Measurements from ENCODE around the gene TEAD4.

TEAD4 gene

DNA sequence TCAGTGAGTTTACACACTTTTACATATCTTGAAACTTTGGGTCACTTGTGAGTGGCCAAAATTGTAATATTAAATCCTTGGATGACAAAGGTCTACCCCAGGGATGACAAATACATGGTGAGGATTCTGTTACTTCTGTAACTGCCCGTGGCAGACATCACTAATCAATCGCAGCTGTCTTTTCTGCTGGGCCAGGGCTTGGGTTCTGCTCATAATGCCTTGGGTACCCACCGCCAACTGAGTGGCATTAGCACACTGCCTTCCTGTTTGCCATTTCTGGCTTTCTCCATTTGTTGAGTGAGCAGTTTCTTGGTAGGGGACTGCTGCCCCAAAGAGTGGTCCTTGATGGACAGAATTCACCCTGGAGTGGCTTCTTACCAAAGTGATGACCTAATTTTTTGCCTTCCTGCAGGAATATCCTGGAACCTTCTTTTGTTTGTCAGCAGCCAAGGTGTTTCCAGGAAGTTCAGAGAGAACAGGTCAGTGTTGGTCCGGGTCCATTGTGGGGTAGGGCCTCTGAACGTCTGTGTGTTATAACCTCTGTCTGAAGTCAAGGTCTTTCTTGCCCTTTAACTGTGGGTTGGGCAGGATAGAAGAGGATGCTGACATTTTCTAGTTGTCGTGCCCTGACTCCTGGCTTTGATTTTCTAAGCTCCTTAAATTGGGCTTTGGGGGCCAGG is 124.2 kb downstream of the TEAD4 start:
- no peak for DNase-seq (ENCODE audit: low read depth)

DNA sequence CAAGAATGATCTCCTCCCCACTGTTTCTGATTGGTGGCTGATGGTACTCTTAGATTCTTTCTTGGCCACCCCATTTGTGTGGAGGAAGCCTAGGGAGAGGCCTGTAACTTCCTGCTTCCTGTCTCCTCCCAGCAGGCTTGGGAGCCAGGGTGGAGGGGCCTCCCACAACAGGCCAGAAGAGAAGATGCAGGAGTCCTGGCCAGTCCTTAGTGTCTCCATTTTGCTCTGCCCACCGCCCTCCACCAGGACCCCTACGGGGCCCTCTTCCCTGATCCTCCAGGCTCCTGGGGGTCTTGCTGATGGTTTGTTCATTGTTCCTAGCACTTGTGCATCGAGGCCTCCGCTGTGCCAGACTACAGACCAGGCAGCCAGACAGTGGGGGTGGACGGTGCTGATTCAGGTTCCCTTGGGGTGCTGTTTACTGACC is 124.7 kb downstream of the TEAD4 start:
- no peak for DNase-seq (ENCODE audit: low read depth)

DNA sequence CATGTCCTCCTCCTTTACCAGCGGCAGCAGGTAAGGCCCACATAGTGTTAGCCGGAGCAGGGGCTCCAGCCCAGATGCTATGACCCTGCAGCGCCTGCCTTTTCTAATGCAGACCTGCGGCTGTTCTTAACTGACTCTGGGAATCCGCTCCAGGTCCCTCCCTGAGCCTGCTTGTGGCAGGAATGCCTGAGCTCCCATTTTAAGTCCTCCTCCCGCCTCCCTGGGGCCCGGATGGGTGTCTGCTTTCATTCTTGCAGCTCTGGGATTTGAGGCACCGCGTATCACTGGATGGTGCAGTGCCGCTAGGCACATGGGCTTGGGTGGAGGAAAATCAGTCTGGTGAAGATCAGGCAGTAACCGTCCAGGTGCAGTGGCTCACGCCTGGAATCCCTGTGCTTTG is 125.5 kb downstream of the TEAD4 start:
- DNase-seq (ENCODE audit: low read depth), result no peak

DNA sequence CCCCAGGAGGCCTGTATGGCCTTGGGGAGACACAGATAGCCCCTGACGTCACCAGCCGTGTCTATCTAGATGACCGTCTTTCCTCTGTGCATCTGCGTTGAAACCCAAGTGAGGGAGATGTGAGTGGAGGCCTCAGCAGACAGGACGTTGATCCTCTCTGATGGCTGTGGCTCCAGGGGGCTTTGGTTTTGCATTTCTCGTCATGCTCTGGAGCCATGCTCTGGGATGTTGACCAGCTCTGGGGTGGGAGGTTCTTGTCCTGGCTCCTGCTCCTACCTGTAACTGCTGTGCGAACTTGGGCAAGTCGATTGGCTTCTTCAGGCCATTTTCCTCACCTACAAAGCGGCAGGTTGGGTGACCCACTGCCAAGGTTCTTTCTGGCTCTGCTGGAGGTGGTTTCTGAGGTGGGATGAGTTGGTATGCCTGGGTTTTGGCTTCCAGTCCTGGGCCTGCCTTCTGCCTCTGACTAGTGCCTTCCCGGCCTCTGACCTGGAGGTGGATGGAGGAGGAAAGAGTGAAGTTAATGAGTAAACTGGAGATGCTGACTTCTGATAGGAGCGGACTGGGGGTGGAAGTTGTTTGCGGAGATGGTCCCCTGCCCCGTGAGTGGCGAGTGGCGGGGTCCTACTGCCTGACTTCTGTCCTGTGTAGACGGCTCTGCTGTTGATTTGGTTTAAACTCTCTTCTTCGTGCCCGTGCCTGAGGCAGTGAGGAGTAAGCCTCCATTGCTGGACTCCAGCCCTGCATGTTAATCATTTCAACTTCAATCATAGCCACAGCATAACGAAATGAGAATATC is 126.3 kb downstream of the TEAD4 start:
- no peak for DNase-seq (ENCODE audit: low read depth)

DNA sequence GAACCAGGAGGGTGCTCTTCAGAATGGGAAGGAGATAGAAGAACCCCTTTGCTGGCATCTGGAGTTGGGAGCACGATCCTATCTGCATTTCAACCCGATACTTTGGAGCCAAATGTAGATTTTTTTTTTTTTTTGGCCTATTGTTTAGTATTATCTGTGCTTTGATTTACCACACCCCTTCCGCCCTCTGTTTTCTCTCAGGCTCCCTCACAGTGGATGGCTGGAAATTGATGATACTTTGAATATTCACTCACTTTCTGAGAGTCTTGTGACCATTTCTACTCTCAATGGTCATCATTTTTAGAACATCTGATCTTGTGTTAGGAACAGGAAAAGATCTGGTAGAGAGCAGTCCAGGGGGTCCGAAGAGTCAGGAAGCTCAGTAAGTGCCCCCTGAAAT is 127.0 kb downstream of the TEAD4 start:
- DNase-seq (ENCODE audit: low read depth), result no peak

DNA sequence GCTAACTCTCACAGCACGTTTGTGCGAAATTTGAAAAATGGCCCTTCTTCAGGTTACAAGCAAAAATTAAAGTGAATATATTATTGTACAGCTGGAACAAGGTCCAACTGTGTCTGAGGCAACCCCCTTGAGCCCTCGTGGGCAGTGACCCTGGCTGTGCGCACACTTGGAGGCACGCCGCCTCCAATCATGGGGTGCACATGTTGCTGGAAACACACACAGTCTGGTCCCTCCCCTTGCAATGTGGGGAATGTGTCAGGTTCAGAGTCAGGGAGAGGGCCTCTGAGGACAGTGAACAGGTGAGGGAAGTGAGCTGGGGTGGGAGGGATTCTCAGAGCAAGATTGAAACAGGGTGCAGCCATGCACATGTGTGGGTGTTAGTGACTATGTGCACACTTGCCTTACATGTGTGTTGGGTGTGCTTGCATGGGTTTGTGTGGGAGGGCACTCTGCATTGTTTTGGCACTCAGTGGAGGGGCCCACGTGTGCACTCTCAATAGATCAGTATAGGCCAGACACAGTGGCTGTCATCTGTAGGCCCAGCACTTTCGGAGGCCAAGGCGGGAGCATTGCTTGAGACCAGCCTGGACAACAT is 127.6 kb downstream of the TEAD4 start:
- no peak for DNase-seq (ENCODE audit: low read depth)

DNA sequence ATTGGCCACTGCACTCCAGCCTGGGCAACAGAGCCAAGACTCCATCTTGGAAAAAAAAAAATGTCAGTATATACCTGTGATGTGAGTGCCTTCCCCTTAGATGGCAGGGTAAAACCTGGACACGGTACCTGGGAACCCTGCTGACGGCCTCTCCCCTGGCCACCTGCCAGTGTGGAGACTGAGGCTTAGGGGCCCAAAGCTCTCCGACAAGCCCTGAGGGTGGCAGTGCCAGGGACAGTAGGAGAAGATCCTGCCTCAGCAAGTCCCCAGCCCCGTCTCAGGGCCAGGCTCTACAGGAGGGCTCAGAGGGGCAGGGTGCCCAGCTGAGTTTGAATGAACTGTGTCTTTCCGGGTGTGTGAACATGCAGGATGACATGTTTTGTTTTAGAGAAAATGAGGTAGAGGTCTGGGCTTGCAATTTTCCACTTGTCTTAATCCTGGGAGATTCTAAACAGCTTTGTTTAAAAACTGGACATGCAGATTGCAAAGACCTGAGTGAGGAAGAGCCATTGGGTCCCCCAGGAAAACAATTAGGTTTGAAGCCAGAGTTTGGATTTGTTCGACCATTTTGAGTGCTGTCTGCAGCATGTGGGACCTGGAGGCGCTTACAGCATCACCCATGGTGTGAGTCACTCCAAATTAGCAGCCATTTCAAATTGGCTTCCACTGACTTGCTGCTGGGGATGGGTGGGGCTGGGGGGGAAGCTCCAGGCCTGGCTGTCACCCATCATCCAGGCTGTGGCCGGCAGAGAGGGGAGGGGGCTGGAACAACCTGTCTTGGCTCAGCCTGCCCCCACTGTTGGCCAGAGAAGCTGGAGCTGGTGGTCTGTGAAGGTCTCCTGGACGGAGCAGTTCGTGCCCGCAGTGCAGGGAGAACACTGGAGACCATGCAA is 128.8 kb downstream of the TEAD4 start:
- no peak for DNase-seq (ENCODE audit: low read depth)

DNA sequence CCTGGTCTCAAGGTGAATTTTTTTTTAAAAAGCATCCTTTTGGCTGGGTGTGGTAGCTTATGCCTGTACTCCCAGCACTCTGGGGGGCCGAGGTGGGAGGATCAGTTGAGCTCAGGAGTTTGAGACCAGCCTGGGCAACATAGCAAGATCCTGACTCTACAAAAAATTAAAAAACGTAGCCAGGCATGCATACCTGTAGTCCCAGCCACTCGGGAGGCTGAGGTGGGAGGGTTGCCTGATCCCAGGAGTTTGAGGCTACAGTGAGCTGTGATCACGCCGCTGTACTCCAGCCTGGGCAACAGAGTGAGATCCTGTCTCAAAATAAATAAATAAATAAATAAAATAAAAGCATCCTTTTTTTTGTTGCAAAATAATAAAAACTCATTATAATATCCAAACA is 130.4 kb downstream of the TEAD4 start:
- no peak for DNase-seq (ENCODE audit: low read depth)
